GM23248 (cell line): Measurements from ENCODE around the gene LAMP1. TPM values are rescaled to one million over a fixed set of nuclear protein-coding genes. Genes with fewer than 3 reads are reported as not detected.

Experiments
- DNase-seq: peaks from one replicate; pipeline ENCODE4 v3.0.0-alpha.2; 2015
- H2AFZ ChIP-seq: fragments of 200-600 bp; sonication (generic); 2 replicates; pipeline ENCODE4 v1.6.1; 2016; ENCODE audit warnings: antibody characterized with exemption
- H3F3A ChIP-seq: fragments of 200-600 bp; sonication (generic); 2 replicates; pipeline ENCODE4 v1.6.1; 2016; ENCODE audit warnings: mild to moderate bottlenecking, antibody characterized with exemption, mixed run types; ENCODE audit not compliant: insufficient read depth
- H3K27ac ChIP-seq: fragments of 200-600 bp; sonication (generic); 2 replicates; pipeline ENCODE4 v1.5.1; 2016; ENCODE audit warnings: mild to moderate bottlenecking
- H3K27me3 ChIP-seq: fragments of 200-600 bp; sonication (generic); replicated peaks from 2 replicates; pipeline ENCODE4 v1.6.1; 2016; ENCODE audit warnings: mild to moderate bottlenecking; ENCODE audit not compliant: insufficient read depth
- H3K36me3 ChIP-seq: fragments of 200-600 bp; sonication (generic); 2 replicates; pipeline ENCODE4 v1.6.1; 2016; ENCODE audit warnings: low read depth, mild to moderate bottlenecking
- H3K4me1 ChIP-seq: fragments of 200-600 bp; sonication (generic); 2 replicates; pipeline ENCODE4 v1.6.1; 2016; ENCODE audit warnings: mild to moderate bottlenecking; ENCODE audit not compliant: insufficient read depth
- H3K4me2 ChIP-seq: fragments of 200-600 bp; sonication (generic); one replicate; pipeline ENCODE4 v1.6.1; 2016; ENCODE audit warnings: mild to moderate bottlenecking; ENCODE audit not compliant: unreplicated experiment
- H3K4me3 ChIP-seq: fragments of 200-600 bp; sonication (generic); 2 replicates; pipeline ENCODE4 v1.5.1; 2016; ENCODE audit warnings: mild to moderate bottlenecking
- H3K79me2 ChIP-seq: fragments of 200-600 bp; sonication (generic); 2 replicates; pipeline ENCODE4 v1.6.1; 2016; ENCODE audit warnings: mild to moderate bottlenecking; ENCODE audit not compliant: insufficient read depth
- H3K9ac ChIP-seq: fragments of 200-600 bp; sonication (generic); 2 replicates; pipeline ENCODE4 v1.6.1; 2016; ENCODE audit warnings: mild to moderate bottlenecking
- H3K9me2 ChIP-seq: fragments of 200-600 bp; sonication (generic); 2 replicates; pipeline ENCODE4 v1.6.1; 2016; ENCODE audit warnings: mixed run types, mild to moderate bottlenecking, moderate library complexity; ENCODE audit not compliant: insufficient read depth
- H3K9me3 ChIP-seq: fragments of 200-600 bp; sonication (generic); one replicate; pipeline ENCODE4 v1.6.1; 2017; ENCODE audit warnings: low read depth
- H4K20me1 ChIP-seq: fragments of 200-600 bp; sonication (generic); 2 replicates; pipeline ENCODE4 v1.6.0; 2016; ENCODE audit not compliant: insufficient read depth
- EZH2 ChIP-seq: fragments of 200-600 bp; sonication (generic); IDR thresholded peaks from 2 replicates; pipeline ENCODE4 v1.6.1; 2018; ENCODE audit warnings: antibody characterized with exemption, mild to moderate bottlenecking; ENCODE audit not compliant: insufficient read depth, poor library complexity, severe bottlenecking
- EZH2phosphoT487 ChIP-seq: fragments of 200-600 bp; sonication (generic); IDR thresholded peaks from 2 replicates; pipeline ENCODE4 v1.6.1; 2018; ENCODE audit warnings: antibody characterized with exemption, moderate library complexity, mild to moderate bottlenecking, low read depth; ENCODE audit not compliant: insufficient read depth
- WGBS, 2 experiments: methylation state at CpG; one replicate each; pipeline ENCODE4 v1.1.6; 2015 to 2017; ENCODE audit warnings: low lambda C conversion rate in 2 of 2, low coverage in 1 of 2; ENCODE audit errors: missing lambda C conversion rate in 2 of 2; 5-methylcytosine and 5-hydroxymethylcytosine counted together
- in situ Hi-C: fragments of 300-500 bp; cut with MboI; formaldehyde crosslinking; loops from 2 replicates; pipeline ENCODE4 v1.15.0; 2020
- polyA plus RNA-seq: library from polyadenylated mRNA; unstranded; fragments of >200 nt; fragmentation: Nextera tagmentation; extraction: Ambion mirVana; gene quantifications from 2 replicates; pipeline ENCODE4 v1.2.1, GENCODE V29; 2016
- total RNA-seq: library from RNA; depleted of rRNA; stranded (reverse); fragments of >200 nt; shearing (Covaris generic); gene quantifications from 2 replicates; pipeline ENCODE4 v1.2.3, GENCODE V29; 2014

The LAMP1 gene
- total and polyA plus RNA-seq, 2 experiments from 2014 or later: 111 to 305 TPM

DNA sequence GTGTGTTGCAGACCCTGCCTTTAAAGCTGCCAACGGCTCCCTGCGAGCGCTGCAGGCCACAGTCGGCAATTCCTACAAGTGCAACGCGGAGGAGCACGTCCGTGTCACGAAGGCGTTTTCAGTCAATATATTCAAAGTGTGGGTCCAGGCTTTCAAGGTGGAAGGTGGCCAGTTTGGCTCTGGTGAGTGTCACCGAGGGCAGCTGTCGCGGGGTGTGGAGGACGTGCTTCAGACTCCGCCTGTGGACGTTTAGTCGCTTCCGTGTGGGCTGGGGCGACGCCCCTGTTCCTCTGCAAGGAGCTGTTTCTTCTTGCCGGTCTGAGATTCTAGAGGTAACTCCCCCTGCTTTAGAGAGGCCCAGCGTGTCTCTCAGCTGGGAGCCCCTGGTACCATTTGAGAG, 24.5 kb downstream of the LAMP1 start:
- no peak overlapping the region for H3K4me2 ChIP-seq
- no peaks in the 10 kb centered on the region for H3K9me2 ChIP-seq
- H4K20me1 ChIP-seq: no peaks in the 10 kb centered on the region
- no peaks in the 10 kb centered on the region for H3F3A ChIP-seq
- TF ChIP-seq EZH2 (no peak), EZH2phosphoT487 (no peak)
- in situ Hi-C loops: no loop called here
- H3K4me3 ChIP-seq: no peak overlapping the region
- H2AFZ ChIP-seq: no peak overlapping the region
- no peak for DNase-seq
- H3K27ac ChIP-seq: no peak overlapping the region
- no peak overlapping the region for H3K9ac ChIP-seq
- H3K79me2 ChIP-seq: peaks cover 16% of the 10 kb centered on the region; the same call in 1 of the 2 replicates
- H3K4me1 ChIP-seq: no peaks in the 10 kb centered on the region
- no peaks in the 10 kb centered on the region for H3K27me3 ChIP-seq
- no peaks in the 10 kb centered on the region for H3K9me3 ChIP-seq
- WGBS, 2 experiments: 89 to 90% methylated on average over 22 of the region's 22 CpGs
- peaks cover 20% of the 10 kb centered on the region for H3K36me3 ChIP-seq

DNA sequence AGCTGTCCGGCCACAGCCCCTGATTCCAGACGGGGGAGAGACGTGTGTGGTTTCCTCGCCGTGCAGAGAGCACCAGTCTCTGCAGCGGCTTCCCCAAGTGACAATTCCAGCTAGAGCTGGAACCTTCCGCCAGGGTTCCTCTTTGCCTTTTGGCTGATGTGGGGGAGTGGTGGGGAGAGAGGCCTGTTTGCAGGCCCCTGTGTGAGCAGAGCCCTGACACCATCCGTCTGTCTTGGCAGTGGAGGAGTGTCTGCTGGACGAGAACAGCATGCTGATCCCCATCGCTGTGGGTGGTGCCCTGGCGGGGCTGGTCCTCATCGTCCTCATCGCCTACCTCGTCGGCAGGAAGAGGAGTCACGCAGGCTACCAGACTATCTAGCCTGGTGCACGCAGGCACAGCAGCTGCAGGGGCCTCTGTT, 25.0 kb downstream of the LAMP1 start:
- Histone ChIP-seq H3F3A (no peaks in the 10 kb centered on the region), H3K27ac (no peak overlapping the region), H3K9me2 (no peaks in the 10 kb centered on the region), H3K27me3 (no peaks in the 10 kb centered on the region), H3K9me3 (no peaks in the 10 kb centered on the region), H3K4me1 (no peaks in the 10 kb centered on the region), H3K36me3 (peaks cover 20% of the 10 kb centered on the region), H3K4me2 (no peak overlapping the region), H3K9ac (no peak overlapping the region), H3K79me2 (peaks cover 14% of the 10 kb centered on the region; the same call in 1 of the 2 replicates), H2AFZ (no peak overlapping the region), H3K4me3 (no peak overlapping the region), H4K20me1 (no peaks in the 10 kb centered on the region)
- DNase-seq: no peak
- in situ Hi-C loops: no loop called here
- TF ChIP-seq EZH2 (no peak), EZH2phosphoT487 (no peak)
- 88 to 92% methylated on average over 16 to 17 of the region's 17 CpGs for WGBS, 2 experiments

DNA sequence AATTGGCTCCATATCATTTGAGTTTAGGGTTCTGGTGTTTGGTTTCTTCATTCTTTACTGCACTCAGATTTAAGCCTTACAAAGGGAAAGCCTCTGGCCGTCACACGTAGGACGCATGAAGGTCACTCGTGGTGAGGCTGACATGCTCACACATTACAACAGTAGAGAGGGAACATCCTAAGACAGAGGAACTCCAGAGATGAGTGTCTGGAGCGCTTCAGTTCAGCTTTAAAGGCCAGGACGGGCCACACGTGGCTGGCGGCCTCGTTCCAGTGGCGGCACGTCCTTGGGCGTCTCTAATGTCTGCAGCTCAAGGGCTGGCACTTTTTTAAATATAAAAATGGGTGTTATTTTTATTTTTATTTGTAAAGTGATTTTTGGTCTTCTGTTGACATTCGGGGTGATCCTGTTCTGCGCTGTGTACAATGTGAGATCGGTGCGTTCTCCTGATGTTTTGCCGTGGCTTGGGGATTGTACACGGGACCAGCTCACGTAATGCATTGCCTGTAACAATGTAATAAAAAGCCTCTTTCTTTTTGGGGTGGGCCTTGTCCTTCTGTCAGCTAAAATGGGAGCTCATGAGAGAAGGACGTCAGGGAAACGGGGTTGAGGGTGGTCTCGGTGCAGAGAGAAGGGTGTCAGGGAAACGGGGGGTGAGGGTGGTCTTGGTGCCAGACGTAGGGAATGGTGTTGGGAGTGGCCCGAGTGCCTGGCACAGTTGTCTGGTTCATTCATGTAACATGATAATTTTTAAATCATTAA, 26.0 kb downstream of the LAMP1 start:
- no peaks in the 10 kb centered on the region for H3K9me2 ChIP-seq
- 94 to 96% methylated on average over 25 of the region's 25 CpGs for WGBS, 2 experiments
- no peaks in the 10 kb centered on the region for H3K27me3 ChIP-seq
- no peaks in the 10 kb centered on the region for H3K9me3 ChIP-seq
- H3F3A ChIP-seq: no peaks in the 10 kb centered on the region
- TF ChIP-seq EZH2 (no peak), EZH2phosphoT487 (no peak)
- H2AFZ ChIP-seq: no peak overlapping the region
- H3K79me2 ChIP-seq: peaks cover 10% of the 10 kb centered on the region; the same call in 1 of the 2 replicates
- H3K4me1 ChIP-seq: no peaks in the 10 kb centered on the region
- DNase-seq: no peak
- no peak overlapping the region for H3K27ac ChIP-seq
- no peaks in the 10 kb centered on the region for H4K20me1 ChIP-seq
- no peak overlapping the region for H3K9ac ChIP-seq
- in situ Hi-C loops: no loop called here
- H3K36me3 ChIP-seq: peaks cover 20% of the 10 kb centered on the region
- no peak overlapping the region for H3K4me2 ChIP-seq
- no peak overlapping the region for H3K4me3 ChIP-seq

DNA sequence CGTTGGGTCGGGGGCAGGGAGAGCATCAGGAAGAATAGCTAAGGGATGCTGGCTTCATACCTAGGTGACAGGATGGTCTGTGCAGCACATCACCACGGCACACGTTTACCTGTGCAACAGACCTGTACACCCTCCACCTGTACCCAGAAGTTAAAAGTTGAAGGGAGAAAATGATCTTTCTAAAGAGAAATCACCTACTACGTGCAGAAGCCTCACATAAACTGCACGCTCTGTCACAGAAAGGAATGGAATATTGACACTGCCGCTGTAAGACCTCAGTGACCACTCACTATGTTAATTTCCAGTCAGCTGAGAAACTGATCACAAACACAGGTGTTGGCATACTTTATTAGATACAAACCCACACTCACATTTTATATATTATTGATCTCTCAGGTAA, 26.8 kb downstream of the LAMP1 start:
- in situ Hi-C loops: no loop called here
- H3K9me2 ChIP-seq: no peaks in the 10 kb centered on the region
- no peak overlapping the region for H3K4me3 ChIP-seq
- no peak overlapping the region for H3K27ac ChIP-seq
- H3K9ac ChIP-seq: no peak overlapping the region
- WGBS, 2 experiments: 97 to 98% methylated on average over 7 of the region's 7 CpGs
- H4K20me1 ChIP-seq: no peaks in the 10 kb centered on the region
- no peak overlapping the region for H3K4me2 ChIP-seq
- peaks cover 20% of the 10 kb centered on the region for H3K36me3 ChIP-seq
- TF ChIP-seq EZH2phosphoT487: no peak
- no peak for TF ChIP-seq EZH2
- no peaks in the 10 kb centered on the region for H3K4me1 ChIP-seq
- H3K27me3 ChIP-seq: no peaks in the 10 kb centered on the region
- peaks cover 3% of the 10 kb centered on the region; the same call in 1 of the 2 replicates for H3K79me2 ChIP-seq
- H2AFZ ChIP-seq: no peak overlapping the region
- DNase-seq: no peak
- H3F3A ChIP-seq: no peaks in the 10 kb centered on the region
- no peaks in the 10 kb centered on the region for H3K9me3 ChIP-seq
